GM19328 (cell line): ENCODE data around the gene NUTM2G.
"Not testable (repeated sequence)": the region's sequence is repeated elsewhere in the genome, so short reads cannot be mapped to it uniquely, and the experiment has no call there.

Experiments
- ATAC-seq: cut with Tn5 transposase; IDR thresholded peaks from one replicate; pipeline ENCODE4 v1.9.1; 2021; ENCODE audit warnings: mild to moderate bottlenecking, moderate library complexity; ENCODE audit not compliant: unreplicated experiment

NUTM2G gene

GRCh38 chr9:96928543-96928942, at the start of gene NUTM2G:
Gene NUTM2G, plus strand, starts transcription at chr9:96928843. Its CDS starts 182 bp downstream, at chr9:96929025.
- ATAC-seq: not testable (repeated sequence)

DNA sequence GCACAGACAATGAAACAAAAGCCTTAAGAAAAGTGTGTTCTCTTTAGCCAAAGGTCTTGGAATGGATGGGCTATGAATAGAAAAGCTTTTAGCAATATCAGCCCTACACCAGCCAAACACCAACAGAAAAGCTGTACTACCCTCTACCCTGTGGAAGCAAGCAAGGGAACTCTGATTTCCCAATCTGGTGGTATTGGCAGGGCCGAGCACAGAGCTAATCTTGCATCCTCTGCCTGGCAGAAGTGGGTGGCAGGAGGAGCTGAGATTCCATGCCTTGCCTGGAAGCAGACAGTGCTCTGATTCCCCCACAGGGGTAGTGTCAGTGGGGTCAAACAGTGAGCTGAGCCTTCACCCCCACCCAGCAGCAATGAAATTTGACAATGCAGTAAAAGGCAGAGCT, 44.7 kb upstream of the NUTM2G start:
- ATAC-seq: no peak

GRCh38 chr9:96884443-96884842, 44.2 kb upstream of the NUTM2G start:
- no peak for ATAC-seq

DNA sequence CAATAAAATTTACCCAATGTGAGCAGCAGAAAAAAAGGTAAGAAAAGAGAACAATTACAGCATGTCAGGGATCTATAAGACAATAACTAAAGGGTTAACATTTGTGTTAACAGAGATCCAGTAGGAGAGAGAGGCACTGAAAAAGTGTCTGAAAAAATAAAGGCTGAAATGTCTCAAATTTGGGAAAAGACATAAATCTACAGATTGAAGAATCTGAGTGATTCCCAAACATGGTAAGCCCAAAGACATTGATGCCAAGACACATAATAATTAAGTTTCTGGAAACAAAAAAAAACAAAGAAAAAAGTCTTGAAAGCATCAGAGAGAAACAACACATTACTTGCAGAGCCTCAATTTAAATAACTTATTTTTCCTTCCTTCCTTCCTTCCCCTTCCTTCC, 43.2 kb upstream of the NUTM2G start:
- ATAC-seq: no peak

- no peak for ATAC-seq
Observed at GRCh38 chr9:96888591-96888990, 40.1 kb upstream of the NUTM2G start.

DNA sequence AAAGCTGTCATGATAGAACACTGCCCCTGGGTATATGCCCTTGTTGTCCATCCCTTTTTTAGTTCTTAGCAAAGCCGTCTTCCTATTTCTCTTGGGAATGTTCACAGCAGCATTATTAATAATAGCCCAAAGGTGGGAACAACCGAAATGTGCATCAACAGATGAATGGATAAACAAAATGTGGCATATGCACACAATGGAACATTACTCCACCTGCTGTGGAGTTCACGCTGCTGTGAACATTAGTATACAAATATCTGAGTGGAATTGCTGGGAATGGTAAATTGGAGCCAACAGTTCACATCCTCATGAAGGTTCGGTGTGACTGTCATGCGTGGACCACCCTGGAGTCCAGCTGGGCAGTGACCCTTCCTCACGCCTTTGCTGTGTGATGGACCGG, 36.5 kb upstream of the NUTM2G start:
- ATAC-seq: no peak

DNA sequence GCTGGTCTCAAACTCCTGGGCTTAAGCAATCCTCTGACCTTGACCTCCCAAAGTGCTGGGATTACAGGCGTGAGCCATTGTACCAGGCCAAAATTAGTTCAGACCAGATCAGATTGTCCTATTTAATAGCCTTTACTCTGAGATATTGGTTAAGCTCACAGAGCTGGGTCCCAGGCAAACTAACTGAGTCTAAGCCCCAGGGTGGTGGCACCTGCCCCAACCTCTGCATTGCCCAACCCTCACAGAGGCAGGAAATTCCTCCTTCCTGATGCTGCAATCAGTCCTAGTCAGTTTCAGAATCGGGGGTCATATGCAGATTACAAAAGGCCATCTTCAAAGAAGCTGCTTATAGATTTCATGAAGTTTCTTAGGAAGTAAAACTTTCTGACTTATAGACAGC, 28.6 kb upstream of the NUTM2G start:
- not testable (repeated sequence) for ATAC-seq

- ATAC-seq: not testable (repeated sequence)
Observed at GRCh38 chr9:96904947-96905722, 23.5 kb upstream of the NUTM2G start.

DNA sequence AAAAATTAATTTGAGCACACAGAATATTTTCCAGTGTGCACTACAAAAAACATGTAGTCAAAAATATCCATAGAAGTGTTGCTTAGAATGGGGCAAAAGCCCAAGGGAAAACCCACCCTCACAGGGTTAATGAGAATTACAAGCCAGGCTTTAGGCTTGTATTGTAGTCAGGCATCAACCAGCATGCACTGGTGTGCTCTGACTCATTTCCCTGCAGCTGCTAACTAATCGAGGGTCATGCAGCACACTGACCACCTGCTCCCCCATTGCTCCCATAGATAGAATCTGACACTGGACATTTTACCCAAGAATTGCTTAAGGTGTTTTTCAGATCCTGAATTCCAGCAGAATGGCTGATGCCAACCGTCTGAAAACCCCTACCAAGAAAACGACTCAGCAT, 20.2 kb upstream of the NUTM2G start:
- not testable (repeated sequence) for ATAC-seq

DNA sequence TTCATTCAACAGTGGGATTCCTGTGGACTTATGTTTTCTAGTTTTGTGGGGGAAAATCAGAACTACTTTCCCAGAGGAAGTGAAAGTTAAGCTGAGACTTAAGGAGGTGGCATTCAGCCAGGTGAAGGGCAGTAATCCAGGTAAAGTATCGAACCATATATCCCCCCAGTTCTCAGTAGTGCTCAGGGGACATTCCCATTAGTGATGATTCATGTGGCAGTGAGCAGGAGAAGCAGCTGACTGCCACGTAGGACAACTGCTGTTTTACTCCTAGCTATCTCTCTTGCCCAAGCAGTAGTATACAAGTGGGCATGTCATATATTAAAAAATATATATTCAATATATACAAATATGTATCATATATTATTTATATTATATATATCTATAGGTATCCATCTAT, 13.1 kb upstream of the NUTM2G start:
- ATAC-seq: not testable (repeated sequence)

DNA sequence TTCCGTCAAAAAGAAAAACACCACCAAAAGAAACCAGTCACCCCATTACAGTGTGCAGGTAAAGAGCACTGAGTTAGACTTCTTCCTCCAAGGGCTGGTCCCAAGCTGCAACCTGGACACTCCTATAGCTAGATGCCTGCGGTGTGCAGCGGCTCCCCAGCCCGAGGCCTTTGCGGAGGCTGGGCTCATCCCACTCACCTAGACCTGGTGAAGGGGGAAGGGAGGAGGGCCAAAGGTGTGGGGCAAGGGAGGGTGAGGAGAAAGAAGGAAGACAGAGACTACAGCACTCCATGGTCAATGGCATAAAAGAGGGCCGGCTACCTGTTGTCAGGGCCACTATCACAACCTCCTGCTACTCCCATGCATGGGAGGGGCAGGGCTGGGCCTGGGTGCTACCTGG, 12.1 kb upstream of the NUTM2G start:
- not testable (repeated sequence) for ATAC-seq

GRCh38 chr9:96918550-96918949, 10.1 kb upstream of the NUTM2G start:
- not testable (repeated sequence) for ATAC-seq

DNA sequence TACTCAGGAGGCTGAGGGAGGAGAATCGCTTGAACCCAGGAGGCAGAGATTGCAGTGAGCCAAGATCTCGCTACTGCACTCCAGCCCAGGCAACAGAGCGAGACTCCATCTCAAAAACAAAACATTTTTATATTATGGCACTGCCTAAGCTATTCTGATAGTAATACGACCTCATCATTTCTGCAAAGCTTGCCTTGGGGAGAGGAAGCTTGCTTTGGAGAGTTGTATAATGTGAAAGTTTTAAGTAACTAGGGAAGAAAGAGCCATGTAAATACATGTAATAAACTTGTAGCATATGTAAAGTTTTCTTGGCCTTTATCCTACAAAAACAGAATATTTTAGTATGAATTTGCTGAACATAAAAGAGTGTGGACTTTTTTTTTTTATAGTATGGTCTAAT, 7.8 kb upstream of the NUTM2G start:
- ATAC-seq: not testable (repeated sequence)

DNA sequence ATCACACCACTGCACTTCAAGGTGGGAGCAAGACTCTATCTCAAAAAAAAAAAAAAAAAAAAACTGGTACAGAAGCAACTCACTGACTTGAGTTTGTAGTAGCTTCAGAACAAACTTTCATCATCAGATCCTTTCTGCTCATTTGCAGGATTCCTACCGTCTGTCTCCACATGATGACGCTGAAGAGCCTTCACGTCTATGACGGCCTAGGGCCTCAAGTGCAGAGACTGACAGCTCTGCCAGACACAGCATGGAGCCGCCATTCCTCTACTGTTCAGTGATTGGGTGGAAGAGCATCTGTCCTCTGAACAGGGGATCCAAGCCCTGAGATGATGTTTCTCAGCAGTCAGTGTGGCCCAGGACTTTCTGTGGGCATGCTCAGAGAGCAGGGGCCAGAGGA, 3.1 kb upstream of the NUTM2G start:
- not testable (repeated sequence) for ATAC-seq

DNA sequence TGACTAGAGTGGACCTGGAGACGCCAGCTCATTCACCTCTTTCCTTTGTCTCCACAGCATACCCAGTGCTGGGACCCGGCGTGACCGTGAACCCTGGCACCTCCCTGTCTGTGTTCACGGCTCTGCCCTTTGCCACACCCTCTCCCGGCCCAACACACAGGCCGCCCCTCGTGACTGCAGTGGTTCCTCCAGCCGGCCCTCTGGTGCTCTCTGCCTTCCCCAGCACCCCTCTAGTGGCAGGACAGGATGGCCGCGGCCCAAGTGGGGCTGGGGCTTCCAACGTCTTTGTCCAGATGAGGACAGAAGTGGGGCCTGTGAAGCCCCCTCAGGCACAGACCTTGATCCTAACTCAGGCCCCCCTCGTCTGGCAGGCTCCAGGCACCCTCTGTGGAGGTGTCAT, 3.0 kb downstream of the NUTM2G start:
- ATAC-seq: not testable (repeated sequence)

GRCh38 chr9:96934097-96934496, 5.5 kb downstream of the NUTM2G start:
- not testable (repeated sequence) for ATAC-seq

DNA sequence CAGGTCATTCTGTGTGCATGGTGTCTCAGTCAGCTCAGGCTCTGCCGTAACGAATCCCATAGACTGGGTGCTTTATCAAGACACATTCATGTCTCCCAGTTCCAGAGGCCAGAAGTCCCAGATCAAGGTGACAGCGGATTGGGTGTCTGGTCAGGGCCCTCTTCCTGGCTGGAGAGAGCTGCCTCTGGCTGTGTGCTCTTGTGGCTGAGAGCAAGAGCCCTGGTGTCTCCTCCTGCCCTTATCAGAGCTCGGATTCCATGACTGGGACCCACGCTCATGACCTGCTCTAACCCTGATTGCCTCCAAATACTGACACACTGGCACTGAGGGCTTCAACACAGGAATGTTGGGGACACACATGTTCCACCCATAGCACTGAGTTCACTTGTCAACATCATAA, 6.1 kb downstream of the NUTM2G start:
- ATAC-seq: not testable (repeated sequence)

DNA sequence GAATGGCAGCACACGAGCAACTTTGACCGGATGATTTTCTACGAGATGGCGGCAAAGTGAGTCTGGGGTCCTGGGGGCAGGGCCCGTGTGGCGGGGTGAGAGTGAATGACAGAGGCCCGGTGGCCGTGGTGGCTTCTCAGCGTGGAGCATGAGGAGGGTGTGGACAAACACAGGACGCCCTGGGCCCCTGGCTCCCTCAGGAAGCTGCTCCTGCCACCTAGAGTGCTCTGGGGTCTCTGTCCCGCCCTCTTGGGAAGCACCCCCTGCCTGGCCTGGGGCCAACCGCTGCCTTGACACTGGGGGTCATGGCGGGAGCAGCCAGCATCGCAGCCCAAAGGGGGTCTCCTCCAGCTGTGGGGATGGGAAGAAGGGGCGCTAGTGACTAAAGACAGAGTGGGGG, 6.8 kb downstream of the NUTM2G start:
- not testable (repeated sequence) for ATAC-seq

GRCh38 chr9:96937442-96937841, 8.8 kb downstream of the NUTM2G start:
- not testable (repeated sequence) for ATAC-seq

DNA sequence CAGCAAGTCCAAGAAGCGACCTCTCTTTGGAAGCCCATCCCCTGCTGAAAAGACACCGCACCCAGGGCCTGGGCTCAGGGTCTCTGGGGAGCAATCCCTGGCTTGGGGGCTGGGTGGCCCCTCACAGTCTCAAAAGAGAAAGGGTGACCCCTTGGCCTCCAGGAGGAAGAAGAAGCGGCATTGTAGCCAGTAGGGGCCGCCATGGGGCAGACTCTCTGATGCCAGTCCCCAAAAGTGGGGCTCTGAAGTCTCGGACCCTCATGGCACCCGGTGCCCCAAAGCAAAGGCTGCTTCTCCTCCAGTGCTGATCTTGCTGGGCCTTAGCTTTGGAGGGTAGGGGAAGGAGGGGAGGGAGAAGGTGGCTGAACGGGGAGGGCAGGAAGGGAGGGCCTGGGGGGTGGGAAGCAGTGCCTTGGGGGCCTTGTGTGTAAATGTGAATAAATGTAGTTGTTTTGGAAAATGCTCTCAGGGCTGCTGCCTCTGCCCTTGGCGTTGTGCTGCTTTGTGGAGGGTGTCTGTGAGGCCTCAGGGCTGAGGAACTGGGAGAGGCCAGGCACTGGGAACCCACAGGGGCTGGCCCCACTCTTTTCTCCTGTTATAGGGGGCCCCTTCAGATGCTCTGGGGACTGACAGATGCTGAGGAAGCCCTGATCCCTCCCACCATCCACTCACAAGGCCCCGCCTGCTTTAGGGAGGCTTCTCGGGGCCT, 10.5 kb downstream of the NUTM2G start:
- ATAC-seq: not testable (repeated sequence)

DNA sequence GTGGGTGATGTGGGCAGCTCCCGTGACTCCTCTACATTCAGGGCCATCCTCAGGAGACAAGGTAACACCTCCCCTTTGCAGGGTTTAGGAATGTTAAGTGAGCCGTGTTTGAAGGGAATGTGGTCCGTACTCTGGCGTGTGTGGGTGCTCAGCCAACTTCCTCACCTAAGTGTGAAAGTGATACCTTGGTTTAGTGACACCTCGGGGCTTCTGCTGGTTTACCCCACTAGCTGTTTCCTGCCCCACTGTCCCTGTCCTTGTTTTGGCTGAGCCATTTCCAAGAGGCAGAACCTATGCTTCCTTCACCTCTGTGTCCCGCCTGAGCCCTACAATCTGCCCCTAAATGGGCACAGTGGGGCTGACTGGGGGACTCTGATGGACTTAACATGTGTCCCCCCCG, 12.3 kb downstream of the NUTM2G start:
- ATAC-seq: not testable (repeated sequence)

- ATAC-seq: not testable (repeated sequence)
Observed at GRCh38 chr9:96941628-96942027, 13.0 kb downstream of the NUTM2G start.
